PC-9 (cell line): ENCODE data around the gene OIT3. TPM values are rescaled to one million over a fixed set of nuclear protein-coding genes. Genes with fewer than 3 reads are reported as not detected.

Experiments
- BruUV-seq: library from RNA; stranded (reverse); fragments of 400-500 nt; replicated peaks from 2 replicates; lab custom pipeline; 2021; lab: Mats Ljungman, UMichigan
- CTCF ChIA-PET: fragments of 300-600 bp; sonication (Branson Sonifier 250); formaldehyde crosslinking; loops from one replicate; lab custom pipeline; 2022; ENCODE audit warnings: antibody characterized with exemption; lab: Charles Lee
- POLR2A ChIA-PET: fragments of 300-600 bp; sonication (Branson Sonifier 250); formaldehyde crosslinking; loops from one replicate; lab custom pipeline; 2022; ENCODE audit warnings: antibody characterized with exemption; ENCODE audit not compliant: unreplicated experiment; lab: Charles Lee
- DNase-seq, 2 experiments: peaks; one replicate each; pipeline versions ENCODE4 v3.0.0 to v3.0.0-alpha.2; 2015 to 2022; ENCODE audit warnings: mixed read lengths in 1 of 2
- H2AFZ ChIP-seq: fragments of 200-600 bp; sonication (generic); 2 replicates; pipeline ENCODE4 v1.8.1; 2017; ENCODE audit warnings: antibody characterized with exemption
- H3F3A ChIP-seq: fragments of 200-600 bp; sonication (generic); 2 replicates; pipeline ENCODE4 v1.8.1; 2017; ENCODE audit warnings: antibody characterized with exemption, mild to moderate bottlenecking, low read depth; ENCODE audit not compliant: insufficient read depth
- H3K27ac ChIP-seq: fragments of 200-600 bp; sonication (generic); 2 replicates; pipeline ENCODE4 v1.6.1; 2016; ENCODE audit warnings: mixed run types
- H3K27me3 ChIP-seq: fragments of 200-600 bp; sonication (generic); 2 replicates; pipeline ENCODE4 v1.6.1; 2016; ENCODE audit warnings: low read depth, mixed run types; ENCODE audit not compliant: insufficient read depth
- H3K36me3 ChIP-seq: fragments of 200-600 bp; sonication (generic); 2 replicates; pipeline ENCODE4 v1.6.1; 2016; ENCODE audit warnings: low read depth, mixed run types
- H3K4me1 ChIP-seq: fragments of 200-600 bp; sonication (generic); replicated peaks from 2 replicates; pipeline ENCODE4 v1.6.1; 2016; ENCODE audit warnings: mixed run types; ENCODE audit not compliant: insufficient read depth
- H3K4me2 ChIP-seq: fragments of 200-600 bp; sonication (generic); 2 replicates; pipeline ENCODE4 v1.6.1; 2017; ENCODE audit warnings: mixed run types
- H3K4me3 ChIP-seq: fragments of 200-600 bp; sonication (generic); 2 replicates; pipeline ENCODE4 v1.6.1; 2016; ENCODE audit warnings: mixed run types
- H3K79me2 ChIP-seq: fragments of 200-600 bp; sonication (generic); 2 replicates; pipeline ENCODE4 v1.6.1; 2017; ENCODE audit warnings: low read depth, mixed run types
- H3K9me2 ChIP-seq: fragments of 200-600 bp; sonication (generic); 2 replicates; pipeline ENCODE4 v1.8.1; 2017; ENCODE audit warnings: mild to moderate bottlenecking; ENCODE audit not compliant: insufficient read depth
- H3K9me3 ChIP-seq: fragments of 200-600 bp; sonication (generic); 2 replicates; pipeline ENCODE4 v1.8.1; 2016; ENCODE audit warnings: low read depth; ENCODE audit not compliant: insufficient read depth
- H4K20me1 ChIP-seq: fragments of 200-600 bp; sonication (generic); 2 replicates; pipeline ENCODE4 v1.8.1; 2017; ENCODE audit not compliant: insufficient read depth
- EZH2 ChIP-seq: fragments of 200-600 bp; sonication (generic); IDR thresholded peaks from 2 replicates; pipeline ENCODE4 v1.8.0; 2017; ENCODE audit warnings: antibody characterized with exemption, low read depth
- intact Hi-C: fragments of 100-400 bp; cut with micrococcal nuclease; formaldehyde crosslinking; loops from one replicate; pipeline ENCODE4 v1.10.0; 2022; ENCODE audit not compliant: unreplicated experiment
- total RNA-seq: library from RNA; stranded (reverse); gene quantifications from 2 replicates; pipeline ENCODE4 v1.2.3, GENCODE V29; 2021
- TF ChIP-seq, protein P1 (sequence below): fragments of 200-600 bp; sonication (generic); conservative IDR thresholded peaks from 2 replicates; pipeline ENCODE4 v1.6.1; 2017; ENCODE audit warnings: mixed run types, antibody characterized with exemption, mild to moderate bottlenecking, moderate library complexity

Gene OIT3
- total RNA-seq, 1 experiment from 2014 or later: 0.28 TPM

DNA sequence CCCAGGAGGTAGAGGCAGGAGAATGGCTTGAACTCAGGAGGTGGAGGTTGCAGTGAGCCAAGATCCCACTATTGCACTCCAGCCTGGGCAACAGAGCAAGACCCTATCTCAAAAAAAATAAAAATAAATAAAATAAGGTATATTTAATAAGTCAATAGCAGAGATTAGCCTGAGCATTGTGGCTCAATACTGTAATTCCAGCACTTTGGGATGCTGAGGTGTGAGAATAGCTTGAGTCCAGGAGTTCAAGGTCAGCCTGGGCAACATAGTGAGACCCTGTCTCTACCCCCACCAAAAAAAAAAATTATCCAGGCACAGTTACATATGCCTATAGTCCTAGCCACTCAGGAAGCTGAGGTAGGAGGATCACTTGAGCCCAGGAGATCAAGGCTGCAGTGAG is 38.4 kb upstream of the OIT3 start:
- no peaks in the 10 kb centered on the region for H4K20me1 ChIP-seq

DNA sequence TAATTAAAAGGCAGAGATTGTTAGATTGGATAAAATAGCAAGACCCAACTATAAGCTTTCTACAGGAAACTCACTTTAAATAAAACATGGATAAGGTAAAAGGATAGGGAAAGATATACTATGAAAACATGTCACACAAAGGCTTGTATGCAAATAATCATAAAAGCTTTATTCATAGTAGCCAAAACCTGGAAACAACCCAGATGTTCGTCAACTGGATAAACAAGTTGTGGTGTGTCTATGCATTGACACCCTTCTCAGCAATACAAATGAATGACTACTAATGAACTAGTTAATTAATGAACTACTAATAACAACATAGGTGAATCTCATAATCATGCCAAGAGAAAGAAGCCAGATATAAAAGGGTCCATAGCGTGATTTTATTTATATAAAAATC is 37.7 kb upstream of the OIT3 start:
- Histone ChIP-seq H4K20me1 (no peaks in the 10 kb centered on the region), H2AFZ (no peak overlapping the region), H3K4me3 (no peak overlapping the region), H3K9me2 (no peaks in the 10 kb centered on the region), H3F3A (no peaks in the 10 kb centered on the region), H3K36me3 (0 out of 2 replicates have a peak, but pooled peaks cover 13% of the 10 kb centered on the region), H3K27me3 (no peaks in the 10 kb centered on the region), H3K4me2 (no peak overlapping the region), H3K9me3 (0 out of 2 replicates have a peak, but pooled peaks cover 3% of the 10 kb centered on the region), H3K27ac (no peak overlapping the region), H3K79me2 (no peaks in the 10 kb centered on the region; the same call in 1 of the 2 replicates), H3K4me1 (no peaks in the 10 kb centered on the region)
- DNase-seq: no peak
- CTCF ChIA-PET: no interaction called here
- no TSS peak for BruUV-seq
- intact Hi-C loops: no loop called here
- POLR2A ChIA-PET: interaction anchor here (0.5 kb wide), 1 partner anchor 9 kb away, joined by 3 read pairs; no protein-coding TSS in a partner anchor
- TF ChIP-seq EZH2: no peak
- TF ChIP-seq, protein P1, sequence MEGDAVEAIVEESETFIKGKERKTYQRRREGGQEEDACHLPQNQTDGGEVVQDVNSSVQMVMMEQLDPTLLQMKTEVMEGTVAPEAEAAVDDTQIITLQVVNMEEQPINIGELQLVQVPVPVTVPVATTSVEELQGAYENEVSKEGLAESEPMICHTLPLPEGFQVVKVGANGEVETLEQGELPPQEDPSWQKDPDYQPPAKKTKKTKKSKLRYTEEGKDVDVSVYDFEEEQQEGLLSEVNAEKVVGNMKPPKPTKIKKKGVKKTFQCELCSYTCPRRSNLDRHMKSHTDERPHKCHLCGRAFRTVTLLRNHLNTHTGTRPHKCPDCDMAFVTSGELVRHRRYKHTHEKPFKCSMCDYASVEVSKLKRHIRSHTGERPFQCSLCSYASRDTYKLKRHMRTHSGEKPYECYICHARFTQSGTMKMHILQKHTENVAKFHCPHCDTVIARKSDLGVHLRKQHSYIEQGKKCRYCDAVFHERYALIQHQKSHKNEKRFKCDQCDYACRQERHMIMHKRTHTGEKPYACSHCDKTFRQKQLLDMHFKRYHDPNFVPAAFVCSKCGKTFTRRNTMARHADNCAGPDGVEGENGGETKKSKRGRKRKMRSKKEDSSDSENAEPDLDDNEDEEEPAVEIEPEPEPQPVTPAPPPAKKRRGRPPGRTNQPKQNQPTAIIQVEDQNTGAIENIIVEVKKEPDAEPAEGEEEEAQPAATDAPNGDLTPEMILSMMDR: no peak

More for the DNA sequence above, 38.4 kb upstream of the OIT3 start:
- intact Hi-C loops: no loop called here
- H3K4me3 ChIP-seq: no peak overlapping the region
- no peaks in the 10 kb centered on the region for H3K4me1 ChIP-seq
- H3K9me2 ChIP-seq: no peaks in the 10 kb centered on the region
- DNase-seq: no peak
- H2AFZ ChIP-seq: no peak overlapping the region
- no TSS peak for BruUV-seq
- H3K27ac ChIP-seq: no peak overlapping the region
- no peak overlapping the region for H3K4me2 ChIP-seq
- ChIA-PET CTCF (no interaction called here), POLR2A (interaction anchor here (0.5 kb wide), 1 partner anchor 10 kb away, joined by 3 read pairs; no protein-coding TSS in a partner anchor)
- peaks cover 3% of the 10 kb centered on the region; the same call in 1 of the 2 replicates for H3K9me3 ChIP-seq
- H3K79me2 ChIP-seq: no peaks in the 10 kb centered on the region; the same call in 1 of the 2 replicates
- no peaks in the 10 kb centered on the region for H3F3A ChIP-seq
- H3K36me3 ChIP-seq: 0 out of 2 replicates have a peak, but pooled peaks cover 11% of the 10 kb centered on the region
- H3K27me3 ChIP-seq: no peaks in the 10 kb centered on the region
- TF ChIP-seq, protein P1: no peak
- no peak for TF ChIP-seq EZH2

DNA sequence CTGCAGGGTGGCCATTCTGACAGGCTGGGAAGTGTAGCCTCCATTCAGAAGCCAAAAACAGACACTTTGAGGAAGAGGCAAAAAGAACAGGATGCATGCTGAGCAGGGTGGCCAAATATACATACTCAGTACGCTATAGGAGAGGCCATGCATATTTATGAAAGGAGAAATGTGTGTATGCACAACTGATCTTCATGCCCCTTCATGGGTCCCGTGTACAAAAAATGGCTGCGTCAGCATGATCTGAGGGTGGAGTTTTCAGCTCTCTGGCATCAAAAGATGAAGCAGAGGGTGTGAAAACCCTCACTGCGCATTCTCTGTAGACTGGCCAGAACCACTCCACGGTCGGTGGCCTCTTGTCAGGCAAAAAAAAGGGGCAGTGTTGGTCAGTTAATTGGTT is 35.5 kb upstream of the OIT3 start:
- TF ChIP-seq, protein P1: no peak
- no peak for TF ChIP-seq EZH2

More for the DNA sequence above, 35.5 kb upstream of the OIT3 start:
- no peaks in the 10 kb centered on the region for H4K20me1 ChIP-seq
- H3K4me3 ChIP-seq: no peak overlapping the region
- 0 out of 2 replicates have a peak, but pooled peaks cover 9% of the 10 kb centered on the region for H3K36me3 ChIP-seq
- H3K4me2 ChIP-seq: no peak overlapping the region
- no peak for DNase-seq
- intact Hi-C loops: no loop called here
- BruUV-seq: no TSS peak
- CTCF ChIA-PET: no interaction called here
- POLR2A ChIA-PET: no interaction called here
- no peak overlapping the region for H3K27ac ChIP-seq
- H3K9me3 ChIP-seq: no peaks in the 10 kb centered on the region
- no peaks in the 10 kb centered on the region for H3K4me1 ChIP-seq
- H3K27me3 ChIP-seq: no peaks in the 10 kb centered on the region
- H2AFZ ChIP-seq: no peak overlapping the region
- H3K79me2 ChIP-seq: no peaks in the 10 kb centered on the region
- H3F3A ChIP-seq: no peaks in the 10 kb centered on the region
- no peaks in the 10 kb centered on the region for H3K9me2 ChIP-seq
